NCI-H82 treated with DMSO at 0.1 percent for 48 hours (cell line): ENCODE measurements around the gene FKBP6.
"Not testable (repeated sequence)": the region's sequence is repeated elsewhere in the genome, so short reads cannot be mapped to it uniquely, and the experiment has no call there.

Source experiments
- DNase-seq: peaks from one replicate; lab custom pipeline; 2025; ENCODE audit not compliant: unreplicated experiment; lab: John Stamatoyannopoulos, UW

The FKBP6 gene

GRCh38 chr7:73327922-73328321, at the start of gene FKBP6, which contains the start of gene TRIM50:
TSS of gene FKBP6 (plus strand) at chr7:73328161. CDS start at chr7:73328429, 268 bp downstream.
TSS of gene TRIM50 (minus strand) at chr7:73328082. CDS start at chr7:73324787, 3,295 bp downstream.
- not testable (repeated sequence) for DNase-seq

DNA sequence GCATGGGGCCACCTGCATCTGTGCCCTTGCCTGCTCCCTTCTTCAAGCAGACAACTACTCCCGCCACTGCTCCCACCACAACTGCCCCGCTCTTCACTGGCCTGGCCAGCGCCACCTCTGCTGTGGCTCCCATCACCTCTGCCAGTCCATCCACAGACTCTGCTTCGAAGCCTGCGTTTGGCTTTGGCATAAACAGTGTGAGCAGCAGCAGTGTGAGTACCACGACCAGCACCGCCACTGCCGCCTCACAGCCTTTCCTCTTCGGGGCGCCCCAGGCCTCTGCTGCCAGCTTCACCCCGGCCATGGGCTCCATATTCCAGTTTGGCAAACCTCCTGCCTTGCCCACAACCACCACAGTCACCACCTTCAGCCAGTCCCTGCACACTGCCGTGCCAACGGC, 30.7 kb upstream of the FKBP6 start:
- not testable (repeated sequence) for DNase-seq

DNA sequence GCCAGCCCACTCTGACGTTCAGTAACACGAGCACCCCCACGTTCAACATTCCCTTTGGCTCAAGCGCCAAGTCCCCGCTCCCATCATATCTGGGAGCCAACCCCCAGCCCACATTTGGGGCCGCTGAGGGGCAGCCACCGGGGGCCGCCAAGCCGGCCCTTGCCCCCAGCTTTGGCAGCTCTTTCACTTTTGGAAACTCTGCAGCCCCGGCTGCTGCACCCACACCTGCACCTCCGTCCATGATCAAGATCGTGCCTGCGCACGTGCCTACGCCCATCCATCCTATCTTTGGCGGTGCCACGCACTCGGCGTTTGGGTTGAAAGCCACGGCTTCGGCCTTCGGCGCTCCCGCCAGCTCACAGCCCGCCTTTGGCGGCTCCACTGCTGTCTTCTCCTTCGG, 30.3 kb upstream of the FKBP6 start:
- DNase-seq = not testable (repeated sequence)

DNA sequence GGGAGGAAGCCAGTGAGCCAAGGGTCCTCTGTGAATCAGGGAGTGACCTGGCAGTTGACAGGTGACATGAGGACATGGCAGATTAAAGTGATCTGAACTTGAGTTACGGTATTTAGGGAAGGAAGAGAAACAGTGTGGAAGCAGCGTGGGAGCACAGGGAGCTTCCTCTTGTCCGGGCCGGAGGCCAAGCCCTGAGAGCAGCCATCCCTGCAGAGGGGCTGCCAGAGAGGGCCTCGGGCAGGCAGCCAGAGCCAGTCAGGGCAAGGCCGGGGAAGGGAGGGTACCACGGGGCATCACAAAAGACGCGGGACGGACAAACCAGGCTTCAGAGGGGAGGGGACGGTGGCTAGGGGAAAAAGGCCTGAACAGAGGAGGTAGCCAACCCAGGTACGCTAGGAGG, 28.1 kb upstream of the FKBP6 start:
- not testable (repeated sequence) for DNase-seq

- not testable (repeated sequence) for DNase-seq
Measured at GRCh38 chr7:73301108-73301507, 26.9 kb upstream of the FKBP6 start.

DNA sequence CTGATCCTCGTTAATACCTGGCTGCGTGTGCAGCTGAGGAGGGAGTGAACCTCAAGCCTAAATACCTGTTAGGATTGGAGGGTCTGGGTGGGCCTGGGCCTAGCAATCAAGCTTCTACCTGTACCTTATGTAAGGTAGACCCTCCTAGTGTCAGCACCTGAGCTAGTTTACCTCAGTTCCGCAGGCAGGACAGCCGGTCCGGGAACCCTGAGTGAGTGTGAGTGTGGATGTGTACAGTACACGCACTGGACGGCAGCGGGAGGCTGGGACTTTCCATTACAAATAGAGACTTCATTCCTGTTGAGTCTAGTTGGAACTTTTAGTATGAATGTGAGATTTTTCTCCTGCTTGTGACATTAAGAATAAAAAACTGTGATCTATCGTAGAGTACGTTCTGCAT, 25.1 kb upstream of the FKBP6 start:
- DNase-seq = not testable (repeated sequence)

- DNase-seq = no peak
Measured at GRCh38 chr7:73303546-73303945, 24.4 kb upstream of the FKBP6 start.

- DNase-seq = no peak
Measured at GRCh38 chr7:73304071-73304470, 23.9 kb upstream of the FKBP6 start.

GRCh38 chr7:73304612-73305387, 23.2 kb upstream of the FKBP6 start:
- DNase-seq = not testable (repeated sequence)

DNA sequence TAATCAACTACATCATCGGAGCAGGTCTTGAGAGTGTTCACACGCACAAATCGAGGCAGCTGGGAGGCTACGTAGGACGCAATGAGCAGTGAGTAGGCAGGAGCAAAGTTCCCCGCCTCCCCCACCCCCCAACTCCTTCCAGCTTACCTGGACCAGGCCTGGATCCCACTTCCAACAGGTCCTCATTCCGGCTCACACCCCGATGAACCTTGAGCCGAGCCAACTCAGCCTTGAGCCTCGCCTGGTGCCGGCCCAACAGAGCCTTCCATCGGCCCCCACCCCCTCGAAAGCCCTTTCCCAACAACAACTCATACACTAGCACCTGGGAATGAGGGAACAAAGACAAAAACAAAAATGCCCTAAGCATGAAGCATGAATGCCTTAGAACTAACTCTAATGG, 20.5 kb upstream of the FKBP6 start:
- DNase-seq = no peak

DNA sequence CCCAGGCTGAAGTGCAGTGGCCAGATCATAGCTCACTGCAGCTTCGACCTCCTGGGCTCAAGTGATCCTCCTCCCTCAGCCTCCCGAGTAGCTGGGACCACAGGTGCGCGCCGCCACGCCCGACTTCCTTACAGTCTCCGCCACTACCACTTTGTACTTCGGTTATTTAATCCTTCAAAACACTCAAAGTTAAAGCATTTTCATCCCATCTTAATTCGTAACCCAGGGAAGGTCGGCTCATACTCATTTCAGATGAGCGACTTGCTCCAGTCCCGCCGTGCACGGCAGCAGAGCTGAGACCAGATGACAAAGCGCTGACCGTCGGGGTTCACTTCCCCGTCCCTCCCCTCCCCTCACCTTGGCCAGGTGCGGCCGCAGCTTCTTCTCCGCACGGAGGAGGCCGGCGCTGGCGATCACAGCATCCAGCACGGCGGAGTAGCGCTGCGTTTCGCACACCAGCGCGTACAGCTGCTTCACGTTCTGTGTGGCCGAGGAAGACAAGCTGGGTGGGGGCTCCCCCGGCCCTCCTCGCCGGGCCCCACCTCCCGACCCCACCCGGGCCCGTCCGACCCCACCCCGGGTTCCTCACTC, 19.8 kb upstream of the FKBP6 start:
- DNase-seq = no peak

- peak; percentile 3 for DNase-seq
Measured at GRCh38 chr7:73308665-73309214, 19.2 kb upstream of the FKBP6 start, which contains the start of gene NSUN5. TSS of gene NSUN5 (minus strand) at chr7:73308826. CDS start at chr7:73308790, 36 bp downstream.

DNA sequence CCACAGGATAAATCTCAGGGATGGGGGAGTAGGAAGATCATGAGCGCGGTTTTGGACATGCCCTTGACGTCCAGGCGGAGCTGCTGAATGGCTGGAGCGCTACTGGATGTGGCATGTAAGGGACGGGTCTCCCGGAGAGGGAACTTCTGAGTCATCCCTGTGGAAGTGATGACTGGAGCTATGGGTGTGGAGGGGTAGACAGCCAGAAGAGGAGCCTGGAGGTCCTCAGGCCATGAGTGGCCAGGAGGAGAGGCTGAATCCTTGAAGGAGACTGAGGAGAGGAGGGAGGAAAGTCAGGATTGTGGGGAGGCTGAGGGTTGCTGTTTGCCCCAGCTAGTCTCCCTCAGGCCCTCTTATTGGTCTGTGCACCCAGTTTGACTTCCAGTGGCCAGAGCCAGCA, 16.5 kb upstream of the FKBP6 start:
- not testable (repeated sequence) for DNase-seq

DNA sequence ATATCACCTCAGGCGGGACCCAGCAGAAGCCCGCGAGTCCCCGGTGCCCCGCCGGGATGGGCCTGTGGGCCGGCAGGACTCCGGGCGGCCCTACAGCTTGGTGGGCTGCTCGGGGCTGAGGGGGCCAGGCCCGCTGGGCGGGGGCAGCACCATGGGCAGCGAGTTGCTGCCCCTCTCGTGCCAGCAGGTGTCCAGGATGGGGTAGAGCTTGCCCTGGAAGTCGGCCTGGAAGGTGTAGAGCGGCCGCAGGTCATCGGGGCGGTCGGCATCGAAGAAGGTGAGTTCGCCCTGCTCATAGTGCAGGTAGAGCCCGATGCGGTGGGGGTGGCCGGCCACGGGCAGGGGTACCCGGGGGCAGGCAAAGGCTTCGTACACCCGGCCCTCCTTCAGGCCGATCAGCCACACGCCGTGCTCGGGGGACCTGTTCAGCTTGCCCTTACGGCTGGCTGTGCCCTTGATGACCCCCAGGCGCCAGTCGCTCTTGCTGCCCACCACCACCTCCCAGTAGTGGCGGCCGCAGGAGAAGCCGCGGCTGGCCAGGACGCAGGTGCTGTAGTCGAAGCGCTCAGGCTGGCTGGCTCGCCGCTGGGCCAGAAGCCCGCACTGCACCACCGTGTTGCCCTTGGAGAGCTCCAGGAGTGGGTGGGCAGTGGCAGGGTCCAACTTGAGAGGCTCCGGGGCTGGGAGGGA, 15.0 kb upstream of the FKBP6 start:
- DNase-seq = no peak

GRCh38 chr7:73313521-73313906, 14.4 kb upstream of the FKBP6 start:
- DNase-seq = no peak

DNA sequence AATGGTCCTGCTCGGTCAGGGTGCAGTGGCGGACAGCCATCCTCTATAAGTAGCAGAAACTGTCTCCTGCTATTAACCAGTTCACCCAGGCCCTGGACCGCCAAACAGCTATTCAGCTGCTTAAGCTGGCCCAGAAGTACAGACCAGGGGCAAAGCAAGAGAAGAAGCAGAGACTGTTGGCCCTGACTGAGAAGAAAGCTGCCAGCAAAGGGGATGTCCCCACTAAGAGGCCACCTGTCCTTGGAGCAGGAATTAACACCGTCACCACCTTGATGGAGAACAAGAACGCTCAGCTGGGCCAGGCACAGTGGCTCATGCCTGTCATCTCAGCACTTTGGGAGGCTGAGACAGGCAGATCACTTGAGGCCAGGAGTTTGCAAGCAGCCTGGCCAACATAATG, 13.7 kb upstream of the FKBP6 start:
- no peak for DNase-seq

GRCh38 chr7:73316521-73316920, 11.4 kb upstream of the FKBP6 start:
- no peak for DNase-seq

DNA sequence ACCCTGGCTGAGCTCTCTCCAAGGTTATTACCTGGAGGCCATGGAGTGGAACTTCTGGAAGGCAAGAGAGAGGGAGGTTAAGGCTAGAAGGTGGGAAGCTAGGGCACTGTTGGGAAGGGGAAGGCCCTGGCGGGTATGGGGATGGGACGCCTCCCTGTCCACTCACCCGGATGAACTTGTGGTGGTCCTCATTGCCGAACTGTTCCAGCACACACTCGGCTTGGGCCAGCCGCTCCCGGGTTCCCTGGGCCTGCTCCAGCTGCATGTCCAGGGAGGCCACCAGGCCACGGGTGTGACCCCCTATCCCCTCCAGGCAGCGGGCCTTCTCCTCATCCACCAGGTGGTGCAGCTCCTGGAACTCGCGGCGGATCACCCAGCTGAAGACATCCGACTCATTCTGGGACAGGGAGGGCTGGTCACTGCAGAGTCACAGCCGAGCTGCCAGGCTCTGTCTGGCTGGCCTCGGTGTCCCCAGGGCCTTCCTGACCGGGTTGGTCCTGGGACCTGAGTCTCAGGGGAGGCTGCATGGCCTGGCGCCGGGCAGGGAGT, 9.2 kb upstream of the FKBP6 start:
- not testable (repeated sequence) for DNase-seq

GRCh38 chr7:73319541-73319940, 8.4 kb upstream of the FKBP6 start:
- not testable (repeated sequence) for DNase-seq

DNA sequence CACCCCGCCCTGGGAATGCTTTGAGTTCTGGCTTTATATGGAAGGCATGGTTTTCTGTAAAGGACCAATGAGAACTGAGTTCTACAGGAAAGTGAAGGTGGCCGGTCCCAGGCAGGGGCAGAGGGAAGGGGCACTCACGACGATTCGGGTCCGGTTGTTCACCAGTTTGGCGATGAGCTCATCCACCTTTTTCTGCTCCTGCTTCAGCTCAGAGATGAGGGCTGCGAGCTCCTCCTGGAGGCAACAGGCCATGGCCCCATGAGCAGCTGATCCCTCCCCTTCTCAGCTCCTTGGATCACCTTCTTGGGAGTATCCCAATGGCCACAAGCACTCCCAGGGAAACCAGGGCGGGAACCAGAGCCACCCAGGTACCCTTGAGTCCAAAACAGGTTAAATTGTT, 8.0 kb upstream of the FKBP6 start:
- DNase-seq = not testable (repeated sequence)

DNA sequence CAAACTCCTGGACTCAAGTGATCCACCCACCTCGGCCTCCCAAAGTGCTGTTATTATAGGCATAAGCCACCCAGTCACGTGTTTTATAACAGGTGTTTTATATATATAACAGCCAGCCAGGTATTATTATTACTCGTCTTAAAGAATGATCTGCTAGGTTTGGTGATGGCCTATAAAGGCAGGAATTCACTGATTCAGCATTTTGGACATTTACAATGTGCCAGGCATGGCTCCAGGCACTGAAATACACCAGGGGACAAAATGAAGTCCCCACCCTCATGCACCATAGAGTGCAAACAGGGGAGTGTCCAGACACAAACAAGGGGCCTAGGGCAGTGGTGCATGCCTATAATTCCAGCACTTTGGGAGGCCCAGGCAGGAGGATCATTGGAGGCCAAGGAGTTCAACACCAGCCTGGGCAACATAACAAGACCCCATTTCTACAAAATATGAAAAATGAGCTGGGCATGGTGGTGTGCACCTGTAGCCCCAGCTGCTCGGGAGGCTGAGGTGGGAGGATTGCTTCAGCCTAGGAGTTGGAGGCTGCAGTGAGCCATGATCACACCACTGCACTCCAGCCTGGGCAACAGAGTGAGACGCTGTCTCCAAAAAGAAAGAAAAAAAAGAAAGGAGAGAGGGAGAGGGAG, 4.4 kb upstream of the FKBP6 start:
- not testable (repeated sequence) for DNase-seq
